Umbilical cord (tissue), 2 donors: ENCODE measurements around the gene GARNL3. TPM values are rescaled to one million over a fixed set of nuclear protein-coding genes. Genes with fewer than 3 reads are reported as not detected.
A peak's percentile ranks its signal among the peaks of the same experiment; 100 is the strongest.

ENCODE experiments used
- DNase-seq: peaks from one replicate; pipeline ENCODE4 v3.0.0-alpha.2; 2015; ENCODE audit warnings: low spot score
- total RNA-seq: library from RNA; depleted of rRNA; stranded (reverse); fragments of >200 nt; gene quantifications from one replicate; pipeline ENCODE4 v1.2.3, GENCODE V29; 2014; ENCODE audit warnings: low replicate concordance; ENCODE audit not compliant: insufficient read depth

GARNL3 gene
- total RNA-seq, 1 donor from 2014 or later, result 34.4 TPM

DNA sequence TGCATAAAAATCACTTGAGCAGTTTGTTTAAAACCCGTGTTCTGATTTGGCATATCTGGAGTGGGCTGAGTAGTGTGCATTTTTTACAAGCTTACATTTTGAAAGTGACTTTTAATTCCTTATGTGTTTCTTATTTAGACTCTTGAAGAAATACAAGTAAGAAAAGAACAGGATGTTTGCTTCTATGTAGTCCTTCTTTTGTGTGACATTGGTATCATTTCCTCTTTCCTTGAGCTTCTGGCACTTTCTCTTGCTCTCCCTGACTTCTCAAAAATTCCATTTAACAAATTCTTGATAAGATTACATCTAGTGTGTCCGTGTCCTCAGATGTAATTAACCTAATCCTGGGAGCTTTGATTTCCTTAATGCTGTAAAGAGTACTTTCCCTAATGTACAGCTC is 12.5 kb downstream of the GARNL3 start:
- no peak for DNase-seq

DNA sequence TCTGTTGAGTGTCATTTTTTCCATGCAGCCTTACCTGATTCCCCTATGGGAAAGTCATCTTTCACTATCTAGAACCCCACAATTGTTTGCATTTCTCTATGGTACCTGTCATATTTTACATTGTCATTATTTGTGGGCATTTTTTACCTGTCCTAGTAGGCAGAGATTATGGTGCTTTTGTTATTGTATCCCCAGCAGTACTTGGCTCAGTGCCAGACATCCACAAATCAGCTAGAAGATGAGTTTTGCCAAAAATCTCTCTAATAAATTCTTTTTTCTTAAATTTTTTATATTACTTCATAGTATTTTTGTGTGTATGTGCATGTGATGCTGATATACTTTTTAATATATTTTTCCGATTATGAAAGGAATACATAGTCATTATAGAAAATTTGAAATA is 13.2 kb downstream of the GARNL3 start:
- DNase-seq, result no peak

DNA sequence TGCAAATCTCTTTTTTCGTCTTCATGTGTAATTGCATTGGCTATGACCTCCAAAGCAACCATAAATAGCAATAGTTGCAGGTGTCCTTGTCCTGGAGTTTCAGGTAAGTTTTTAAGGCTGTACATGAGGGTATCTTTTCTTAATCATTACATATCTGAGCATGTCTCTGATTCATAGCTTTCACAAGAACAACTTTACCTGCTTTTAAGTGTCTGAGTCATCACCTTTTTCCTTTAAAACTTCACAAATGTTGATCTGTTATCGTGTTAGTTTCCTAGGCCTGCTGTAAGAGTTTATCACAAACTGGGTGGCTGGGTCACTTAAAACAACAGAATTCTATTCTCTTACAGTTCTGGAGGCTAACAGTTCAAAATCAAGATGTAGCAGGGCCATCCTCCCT is 13.8 kb downstream of the GARNL3 start:
- no peak for DNase-seq

DNA sequence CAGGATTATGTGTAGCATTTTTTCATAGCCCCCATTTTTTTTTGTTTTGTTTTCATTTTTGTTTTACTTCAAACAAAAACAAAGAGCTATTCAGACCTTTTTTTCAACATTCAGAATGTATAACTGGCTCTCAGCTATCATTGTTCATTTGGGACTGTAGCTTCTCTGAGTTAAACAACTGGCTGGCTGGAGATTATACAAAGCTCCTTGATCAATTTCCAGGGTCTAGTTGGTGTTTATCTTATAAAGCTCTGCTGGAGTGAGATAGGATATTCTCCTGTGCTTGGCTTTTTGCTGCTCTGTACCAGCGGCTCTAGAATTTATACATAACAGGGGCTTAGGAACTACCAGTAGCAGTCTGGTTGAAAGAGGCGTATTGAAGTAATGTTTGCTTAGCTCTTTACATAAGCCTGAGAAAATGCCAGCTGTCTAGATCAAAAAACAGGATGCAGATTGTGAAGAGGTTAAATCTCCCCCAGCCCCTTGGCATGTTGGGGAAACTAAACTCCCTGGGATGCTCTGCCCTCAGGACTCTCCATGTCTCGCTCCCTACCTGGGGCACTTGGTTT is 15.2 kb downstream of the GARNL3 start:
- peak; percentile 83 for DNase-seq

DNA sequence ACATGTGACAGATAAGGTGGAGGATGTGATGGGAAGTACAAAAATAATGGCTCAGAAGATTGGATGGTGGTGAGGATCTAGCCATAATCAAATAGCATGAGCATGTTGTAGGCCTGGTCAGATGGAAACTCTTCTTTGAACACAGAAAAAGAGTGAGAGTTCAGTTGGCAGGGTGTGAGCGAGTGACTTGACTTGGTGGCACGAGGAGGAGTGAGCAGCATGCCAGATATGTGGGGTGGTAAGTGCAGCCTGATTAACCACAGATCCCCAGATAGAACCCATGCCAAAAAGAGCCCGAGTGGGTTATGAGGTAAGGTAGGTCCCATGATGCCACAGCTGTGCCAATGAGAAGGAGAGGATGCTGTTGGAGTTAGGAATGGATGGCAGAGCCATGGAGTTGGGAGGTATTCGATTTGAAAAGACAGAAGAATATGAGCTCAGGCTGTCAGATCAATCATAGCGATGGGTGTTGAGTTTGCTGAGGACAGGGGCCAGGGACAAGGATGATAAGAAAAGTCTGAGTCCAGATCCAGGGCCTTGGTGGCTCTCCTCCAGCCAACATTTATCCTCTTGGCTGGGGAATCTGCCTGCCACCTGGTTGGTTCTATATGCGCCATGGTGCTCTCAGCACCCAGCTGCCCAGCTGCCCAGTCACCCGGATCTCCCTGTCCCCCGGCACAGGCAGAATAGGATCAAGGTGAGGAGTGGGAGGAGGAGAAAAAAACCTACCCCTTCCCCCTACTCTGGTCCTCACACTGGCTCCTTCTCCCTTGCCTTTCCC is 16.5 kb downstream of the GARNL3 start:
- DNase-seq, result no peak

DNA sequence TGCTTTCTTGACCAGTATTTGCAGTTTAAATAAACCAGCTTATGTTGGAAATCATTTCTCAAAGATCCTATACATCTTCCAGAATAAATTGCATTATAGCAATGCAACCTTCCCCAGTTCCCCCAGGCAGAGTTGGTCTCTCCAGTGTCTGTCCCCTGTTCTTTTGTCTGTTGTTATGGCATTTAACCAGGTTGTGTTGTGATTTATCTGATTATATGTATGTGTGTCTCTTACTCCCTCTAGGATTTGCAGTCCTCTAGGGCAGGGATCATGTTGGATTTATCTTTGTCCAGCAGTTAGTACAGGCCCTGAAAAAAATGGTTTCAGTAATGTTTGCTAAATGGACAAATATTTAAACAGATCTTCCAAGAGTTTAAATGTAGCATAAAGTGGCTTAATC is 17.3 kb downstream of the GARNL3 start:
- DNase-seq, result peak; percentile 76

DNA sequence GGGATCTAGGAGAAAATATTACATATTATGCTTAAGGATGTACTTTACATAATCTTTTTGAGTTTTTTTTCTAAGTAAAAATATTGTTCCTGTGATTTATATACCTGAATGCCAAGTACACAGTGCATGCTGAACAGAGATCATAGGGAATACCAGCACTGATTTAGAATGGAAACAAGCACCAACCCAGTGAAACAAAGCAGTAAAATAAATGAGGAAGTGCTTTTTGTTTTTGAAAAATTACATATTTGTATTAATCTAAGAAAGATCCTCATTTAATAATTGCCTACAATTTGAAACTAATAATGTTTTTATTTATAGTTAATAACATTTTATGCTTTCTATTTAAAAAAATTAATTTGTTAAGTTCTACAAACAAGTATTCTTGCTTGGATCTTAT is 18.0 kb downstream of the GARNL3 start:
- DNase-seq, result no peak

DNA sequence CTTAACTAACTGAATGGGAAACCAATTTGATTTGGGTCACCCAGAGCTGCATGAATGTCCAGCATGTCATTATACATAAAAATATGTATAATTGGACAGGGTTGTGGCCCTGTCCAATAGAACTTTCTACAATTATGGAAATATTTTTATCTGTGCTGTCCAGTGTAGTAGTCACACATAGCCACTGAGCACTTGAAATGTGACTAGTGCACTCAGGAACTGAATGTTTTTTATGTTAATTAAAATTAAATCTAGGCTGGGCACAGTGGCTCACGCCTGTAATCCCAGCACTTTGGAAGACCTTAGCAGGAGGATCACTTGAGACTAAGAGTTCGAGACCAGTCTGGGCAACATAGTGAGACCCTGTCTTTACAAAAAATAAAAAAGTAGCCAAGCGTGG is 18.6 kb downstream of the GARNL3 start:
- DNase-seq, result no peak

DNA sequence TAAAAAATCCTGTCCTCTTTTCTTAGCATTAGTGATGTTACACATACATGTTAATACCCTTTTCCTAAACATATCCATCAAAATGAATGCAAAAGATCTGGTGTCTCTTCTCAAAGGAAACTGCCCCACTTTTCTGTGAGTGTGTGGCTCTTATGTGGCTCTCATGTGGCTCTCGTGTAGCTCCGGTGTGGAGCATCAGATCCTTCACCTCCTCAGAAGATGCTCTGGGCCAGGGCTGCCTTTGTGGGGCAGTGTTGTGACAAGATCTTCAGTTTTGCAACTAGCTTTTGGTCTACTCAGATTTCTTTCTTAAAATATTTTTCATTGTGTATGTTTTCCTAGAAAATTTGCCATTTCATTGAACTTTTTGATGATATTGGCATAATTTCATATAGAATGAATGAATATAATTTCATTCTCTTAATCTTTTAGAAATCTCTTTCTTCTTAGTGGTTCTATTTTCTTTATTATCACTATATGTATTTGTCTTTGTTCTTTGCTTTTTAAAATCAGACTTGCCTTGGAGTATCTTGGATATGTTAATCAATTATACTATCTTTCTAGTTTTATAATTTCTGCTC is 19.4 kb downstream of the GARNL3 start:
- peak; percentile 53 for DNase-seq

DNA sequence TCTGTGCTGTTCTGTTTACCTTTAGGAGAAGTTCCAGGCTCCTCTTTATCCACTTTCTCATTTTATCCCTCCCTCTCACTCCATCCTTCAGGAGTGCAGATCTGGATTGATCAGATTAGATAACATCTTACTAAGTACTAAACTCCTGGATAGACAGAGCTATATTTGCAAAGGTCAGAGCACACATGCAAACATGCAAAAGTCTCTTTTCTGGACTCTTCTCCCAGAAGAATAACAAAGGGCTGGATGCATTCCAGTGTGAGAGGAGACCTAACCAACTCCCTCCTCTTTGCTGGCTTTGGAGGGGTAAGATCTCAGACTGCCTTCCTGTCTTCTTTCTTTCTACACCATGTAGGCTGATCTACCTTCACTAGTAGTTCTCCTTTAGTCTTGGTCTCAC is 21.4 kb downstream of the GARNL3 start:
- DNase-seq, result no peak

DNA sequence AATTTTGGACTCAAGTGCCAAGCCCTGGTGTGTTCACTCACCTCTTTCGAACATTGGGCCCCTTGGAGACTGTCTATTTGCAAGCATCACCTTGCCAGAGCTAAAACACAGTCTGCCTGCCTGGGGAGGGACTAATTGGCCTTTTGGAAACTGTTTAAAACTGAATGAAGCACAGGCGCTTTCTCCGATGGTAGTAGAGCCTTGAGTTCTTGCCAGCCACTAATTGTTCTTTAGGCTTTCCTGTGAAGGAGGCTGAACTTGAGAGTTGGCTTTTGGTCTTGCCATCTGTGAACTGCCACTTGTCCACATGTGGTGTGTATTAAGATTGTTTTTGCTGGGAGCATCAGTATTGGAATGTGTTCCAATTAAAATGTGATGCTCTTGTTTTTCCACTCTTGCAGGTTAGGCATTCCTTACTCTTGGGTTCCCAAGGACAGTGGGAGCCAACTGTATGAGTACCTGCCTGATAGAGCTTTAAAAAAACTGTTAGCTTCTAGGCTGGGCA is 26.0 kb downstream of the GARNL3 start:
- no peak for DNase-seq

DNA sequence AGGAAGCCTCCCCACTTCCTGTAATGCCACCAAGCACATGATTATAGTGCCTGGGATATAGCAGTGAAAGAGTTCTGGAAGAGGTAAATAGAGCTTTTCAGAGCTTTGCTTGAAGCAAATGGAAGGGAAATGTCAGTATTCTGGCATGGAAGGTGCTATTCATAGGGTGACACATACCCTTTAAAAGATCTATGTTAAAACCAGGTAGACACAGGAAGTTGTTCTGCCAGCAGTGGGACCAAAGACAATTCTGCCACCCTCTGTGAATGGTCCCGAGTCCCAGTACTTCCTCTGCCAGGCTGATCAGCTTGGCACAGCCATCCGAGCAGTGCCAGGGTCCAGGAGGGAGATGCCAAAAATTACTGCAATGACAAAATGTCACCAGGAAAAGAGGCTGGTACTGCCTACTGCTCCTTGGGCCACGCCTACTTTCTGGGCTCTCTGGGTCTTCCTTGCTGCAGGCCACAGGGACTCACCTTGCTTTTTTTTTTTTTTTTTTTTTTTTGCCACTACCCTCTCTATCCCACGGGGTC is 26.7 kb downstream of the GARNL3 start:
- DNase-seq, result no peak

DNA sequence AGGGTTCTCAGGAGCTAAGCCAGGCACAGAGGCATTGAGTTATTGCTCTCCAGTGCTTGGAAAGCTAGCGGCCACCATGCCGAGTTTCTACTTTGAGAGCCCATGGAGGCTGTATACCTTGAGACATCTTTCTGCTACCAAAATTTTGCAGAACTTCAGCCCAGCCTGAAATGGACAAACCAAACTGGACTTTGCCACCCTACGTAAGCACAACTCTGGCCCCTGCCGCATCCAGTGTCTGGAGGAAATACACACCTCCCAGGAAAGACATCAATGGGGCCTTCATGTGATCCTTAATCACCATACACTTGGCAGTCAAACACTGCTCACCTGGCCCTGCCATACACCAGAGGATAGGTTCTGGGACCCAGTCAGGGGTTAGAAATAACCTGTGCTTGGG is 27.8 kb downstream of the GARNL3 start:
- DNase-seq, result no peak

DNA sequence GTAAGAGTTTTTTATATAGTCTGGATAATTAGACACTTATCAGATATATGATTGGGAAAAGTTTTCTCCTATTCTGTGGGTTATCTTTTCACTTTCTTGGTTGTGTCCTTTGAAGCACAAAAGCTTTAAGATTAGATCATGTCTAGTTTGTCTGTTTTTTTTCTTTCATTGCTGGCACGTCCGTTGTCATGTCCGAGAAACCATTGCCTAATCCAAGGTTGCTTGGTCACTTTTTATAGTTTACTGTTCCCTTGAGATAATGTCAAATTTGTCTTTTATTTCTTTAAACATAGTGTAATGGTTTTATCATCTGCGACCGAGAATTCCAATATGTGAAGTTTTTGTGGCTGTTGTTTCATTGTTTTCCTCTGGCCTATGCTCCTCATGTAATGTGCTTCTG is 28.8 kb downstream of the GARNL3 start:
- DNase-seq, result no peak

DNA sequence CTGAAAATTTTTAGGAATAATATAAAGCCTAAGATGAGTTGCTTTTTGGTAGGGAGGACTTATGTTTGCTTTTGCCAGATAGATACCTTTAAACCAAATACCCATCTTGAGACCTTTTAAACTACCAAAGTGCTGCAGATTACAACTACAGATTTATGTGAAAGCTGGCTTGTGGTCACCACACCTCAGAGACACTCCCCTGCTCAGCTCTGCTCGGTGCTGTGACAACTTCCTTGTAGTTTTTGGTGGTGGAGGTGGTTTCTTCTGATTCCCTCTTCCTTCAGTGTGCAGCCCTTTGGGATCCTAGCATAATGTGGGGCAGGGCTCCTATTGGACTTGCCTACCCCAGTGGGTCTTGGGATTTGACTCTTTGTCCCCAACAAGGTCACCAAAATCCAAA is 29.2 kb downstream of the GARNL3 start:
- no peak for DNase-seq

DNA sequence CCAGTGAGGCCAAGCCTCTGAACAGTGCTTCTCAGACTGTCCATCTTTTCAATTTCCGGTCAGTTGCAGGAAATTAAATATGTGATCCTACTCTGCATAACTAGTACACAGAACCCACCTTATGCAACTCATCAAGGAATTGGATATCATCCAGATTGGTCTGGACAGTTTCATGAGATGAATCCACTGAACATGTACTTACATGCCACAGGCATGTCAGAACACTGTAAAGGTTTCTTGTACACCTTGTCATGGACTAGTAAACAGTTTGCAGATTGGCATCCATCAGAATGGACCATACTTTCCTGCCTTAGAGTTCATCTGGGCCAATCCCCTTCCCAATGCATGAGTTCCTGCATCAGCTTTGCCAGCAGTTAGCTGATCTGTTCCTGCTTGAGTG is 30.4 kb downstream of the GARNL3 start:
- peak; percentile 22 for DNase-seq

DNA sequence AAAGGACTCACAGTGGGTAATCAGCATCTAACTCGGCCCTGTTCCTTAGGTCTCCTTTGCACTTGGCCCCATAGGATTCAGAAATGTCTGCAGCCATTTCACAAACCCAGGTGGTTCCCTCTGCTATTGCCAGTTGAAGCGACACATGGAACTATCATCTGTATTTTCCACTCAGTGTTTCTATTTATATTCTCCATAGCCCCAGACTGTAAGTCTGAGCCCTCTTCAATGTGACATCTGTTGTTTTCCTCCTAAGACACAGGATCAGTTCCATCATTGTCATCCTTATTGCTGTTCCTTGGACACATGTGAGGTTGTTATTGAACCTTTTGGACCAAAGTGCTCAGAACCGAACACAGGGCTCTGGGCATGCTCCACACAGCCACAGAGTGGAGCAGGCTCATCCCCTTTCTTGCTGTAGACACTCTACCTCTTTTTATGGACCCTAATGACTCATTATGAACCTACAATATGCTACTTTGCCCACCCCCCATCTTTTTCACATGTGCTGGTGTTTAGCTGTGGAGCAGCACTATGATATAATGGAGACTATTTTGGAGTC is 36.4 kb downstream of the GARNL3 start:
- DNase-seq, result no peak

DNA sequence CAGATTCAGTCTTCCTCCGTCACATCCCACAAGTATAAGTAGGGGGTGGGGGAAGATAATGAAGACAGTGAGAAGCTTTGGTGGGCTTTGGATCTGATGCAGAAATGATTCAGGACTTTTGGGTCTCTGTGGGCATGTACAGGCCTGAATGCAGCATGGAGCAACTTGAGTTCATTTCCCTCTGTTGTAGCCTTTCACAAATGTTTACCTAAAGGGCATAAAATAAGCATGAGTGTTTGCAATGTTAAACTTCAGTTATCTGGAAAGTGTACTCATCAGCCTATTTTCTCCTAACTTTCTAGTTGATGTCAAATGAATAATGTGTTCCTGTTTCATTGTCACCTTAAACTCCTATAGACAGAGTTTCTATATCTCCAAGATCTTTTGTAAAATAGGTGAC is 39.3 kb downstream of the GARNL3 start:
- no peak for DNase-seq

DNA sequence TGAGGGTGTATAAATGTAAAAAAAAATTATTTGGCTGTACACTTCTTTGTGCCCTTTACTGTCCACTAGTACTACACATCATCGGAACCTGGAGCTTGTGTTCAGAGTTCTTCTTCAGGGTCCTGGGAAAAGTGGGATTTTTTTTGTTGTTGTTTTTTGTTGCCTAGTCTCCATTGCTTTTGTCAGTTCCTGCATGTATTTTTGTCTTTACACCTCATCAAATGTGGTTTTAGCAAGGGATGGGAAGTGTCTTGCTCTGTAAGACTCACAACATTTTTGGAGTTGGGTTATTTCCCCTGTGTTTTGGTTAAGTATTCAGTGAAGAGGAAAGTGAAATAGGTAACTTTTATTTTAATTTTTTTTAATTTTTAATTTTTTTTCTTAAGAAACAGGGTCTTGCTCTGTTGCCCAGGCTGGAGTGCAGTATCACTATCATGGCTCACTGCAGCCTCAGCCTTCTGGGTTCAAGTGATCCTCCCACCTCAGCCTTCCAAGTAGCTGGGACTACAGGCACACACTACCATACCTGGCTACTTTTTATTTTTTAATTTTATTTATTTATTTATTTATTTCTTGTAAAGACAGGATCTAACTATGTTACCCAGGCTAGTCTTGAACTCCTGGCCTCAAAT is 40.7 kb downstream of the GARNL3 start:
- no peak for DNase-seq

DNA sequence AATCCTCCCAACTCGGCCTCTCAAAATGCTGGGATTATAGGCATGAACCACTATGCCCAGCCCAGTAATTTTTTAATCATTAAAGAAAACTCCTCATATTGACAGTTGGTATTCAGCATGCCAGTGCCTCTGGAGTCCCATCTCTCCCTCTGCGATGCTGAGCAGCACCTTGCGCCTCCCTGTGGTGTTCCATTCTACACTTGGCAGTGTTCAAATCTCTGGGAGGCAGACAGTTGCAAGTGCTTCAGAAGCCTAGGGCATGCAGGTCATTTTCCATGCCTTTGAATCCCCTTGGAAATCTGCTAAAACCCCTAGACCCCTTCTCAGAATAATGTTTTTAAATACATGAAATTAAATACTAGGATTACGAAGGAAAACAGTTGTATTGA is 41.3 kb downstream of the GARNL3 start:
- no peak for DNase-seq

DNA sequence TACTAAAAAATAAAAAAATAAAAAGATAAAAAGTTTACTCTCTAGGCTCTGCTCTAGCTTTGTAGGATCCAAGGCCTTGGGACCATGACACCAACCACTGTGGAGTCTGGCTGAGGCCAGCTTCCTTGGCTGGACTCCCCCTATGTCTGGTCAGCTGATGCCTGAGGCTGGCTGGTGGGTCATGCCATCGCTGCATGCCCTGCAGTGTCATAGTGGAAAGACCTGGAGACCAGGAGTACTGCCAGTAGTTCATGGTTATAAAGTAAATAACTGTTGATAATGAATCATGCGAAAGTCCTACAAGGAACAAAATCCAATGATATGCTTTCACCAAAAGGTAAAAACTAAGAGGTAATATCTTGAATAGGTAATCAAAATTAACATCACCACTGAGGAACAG is 43.2 kb downstream of the GARNL3 start:
- DNase-seq, result no peak
